Measurements from ENCODE around the gene MASP2.

Gene MASP2

GRCh38 chr1:11012260-11013159 is 34.5 kb downstream of the MASP2 start, which contains the start of gene TARDBP:
Gene TARDBP, plus strand, starts transcription at chr1:11012654. Its CDS starts 1,074 bp downstream, at chr1:11013728.
- Histone ChIP-seq H3K4me1 (ENCODE audit: control insufficient read depth in 1 of 2, insufficient read depth in 2 of 2, low read length in 2 of 2) (peaks cover 4 to 6% of the 10 kb centered on the region in 2 experiments), H4K8ac (ENCODE audit: low read depth, low read length) (peak within 1 kb of the TSS; percentile 99), H3K4me3 (ENCODE audit: low read depth, low read length) (peak within 1 kb of the TSS; percentile 100), H2BK120ac (ENCODE audit: insufficient read depth, low read length, poor library complexity) (peak within 1 kb of the TSS; percentile 77), H3K27ac (ENCODE audit: low read depth, low read length) (peak within 1 kb of the TSS; percentile 87), H3K4ac (ENCODE audit: low read depth, low read length) (peak within 1 kb of the TSS; percentile 98), H2BK5ac (ENCODE audit: low read depth, low read length, poor library complexity) (peak within 1 kb of the TSS; percentile 84), H3K23ac (ENCODE audit: low read length) (no peak within 1 kb of the TSS), H2AK5ac (ENCODE audit: low read length) (peak within 1 kb of the TSS; percentile 98), H3K4me2 (ENCODE audit: low read length) (peak within 1 kb of the TSS; percentile 99), H3K18ac (ENCODE audit: low read length) (peak within 1 kb of the TSS; percentile 99), H2BK12ac (ENCODE audit: low read length) (peak within 1 kb of the TSS; percentile 44), H2AFZ (ENCODE audit: insufficient read depth, low read length, poor library complexity) (peak within 1 kb of the TSS; percentile 99), H3K9ac (ENCODE audit: low read length) (peak within 1 kb of the TSS; percentile 100), H3K79me2 (ENCODE audit: control insufficient read depth, insufficient read depth, low read length, poor library complexity) (peaks cover 12% of the 10 kb centered on the region), H3K9me3 (ENCODE audit: insufficient read depth, low read depth, low read length) (no peaks in the 10 kb centered on the region), H4K12ac (ENCODE audit: low read depth, low read length) (peak within 1 kb of the TSS; percentile 99), H3K14ac (ENCODE audit: low read length) (peak within 1 kb of the TSS; percentile 99), H3K79me1 (ENCODE audit: low read length) (peaks cover 8% of the 10 kb centered on the region), H3K36me3 (ENCODE audit: control insufficient read depth in 1 of 2, insufficient read depth in 2 of 2, low read length in 2 of 2) (peaks cover 26 to 31% of the 10 kb centered on the region in 2 experiments), H3K27me3 (ENCODE audit: insufficient read depth, low read length) (no peaks in the 10 kb centered on the region), H4K91ac (ENCODE audit: low read depth, low read length) (peak within 1 kb of the TSS; percentile 93)
- DNase-seq: peak; percentile 80 to 94
- WGBS (ENCODE audit: extremely low coverage, insufficient coverage, insufficient read length): no CpG with 5 or more reads among the region's 94 CpGs

- Histone ChIP-seq H4K8ac (ENCODE audit: low read depth, low read length) (no peak overlapping the region), H3K9me3 (ENCODE audit: insufficient read depth, low read depth, low read length) (no peaks in the 10 kb centered on the region), H2BK5ac (ENCODE audit: low read depth, low read length, poor library complexity) (no peak overlapping the region), H3K27me3 (ENCODE audit: insufficient read depth, low read length) (no peaks in the 10 kb centered on the region), H2BK12ac (ENCODE audit: low read length) (no peak overlapping the region), H2BK120ac (ENCODE audit: insufficient read depth, low read length, poor library complexity) (no peak overlapping the region), H2AFZ (ENCODE audit: insufficient read depth, low read length, poor library complexity) (no peak overlapping the region), H3K4me1 (ENCODE audit: control insufficient read depth in 1 of 2, insufficient read depth in 2 of 2, low read length in 2 of 2) (no peaks in the 10 kb centered on the region), H3K27ac (ENCODE audit: low read depth, low read length) (no peak overlapping the region), H3K79me1 (ENCODE audit: low read length) (no peaks in the 10 kb centered on the region), H3K14ac (ENCODE audit: low read length) (no peak overlapping the region), H3K36me3 (ENCODE audit: control insufficient read depth in 1 of 2, insufficient read depth in 2 of 2, low read length in 2 of 2) (no peaks in the 10 kb centered on the region), H3K23ac (ENCODE audit: low read length) (no peak overlapping the region), H4K12ac (ENCODE audit: low read depth, low read length) (no peak overlapping the region), H3K18ac (ENCODE audit: low read length) (no peak overlapping the region), H3K9ac (ENCODE audit: low read length) (no peak overlapping the region), H4K91ac (ENCODE audit: low read depth, low read length) (no peak overlapping the region), H2AK5ac (ENCODE audit: low read length) (no peak overlapping the region), H3K4me3 (ENCODE audit: low read depth, low read length) (no peak overlapping the region), H3K4me2 (ENCODE audit: low read length) (no peak overlapping the region), H3K79me2 (ENCODE audit: control insufficient read depth, insufficient read depth, low read length, poor library complexity) (no peaks in the 10 kb centered on the region), H3K4ac (ENCODE audit: low read depth, low read length) (no peak overlapping the region)
- no CpG with 5 or more reads among the region's 1 CpG for WGBS (ENCODE audit: extremely low coverage, insufficient coverage, insufficient read length)
- no peak for DNase-seq
Measured at GRCh38 chr1:11000526-11000925, 46.5 kb downstream of the MASP2 start.

- no peak overlapping the region for H2AK5ac ChIP-seq (ENCODE audit: low read length)
Measured at GRCh38 chr1:10996100-10996499, 50.9 kb downstream of the MASP2 start.

GRCh38 chr1:10992864-10993263 is 54.2 kb downstream of the MASP2 start:
- DNase-seq: no peak
- H3K4me1 ChIP-seq (ENCODE audit: control insufficient read depth in 1 of 2, insufficient read depth in 2 of 2, low read length in 2 of 2): no peaks in the 10 kb centered on the region
- no peak overlapping the region for H3K18ac ChIP-seq (ENCODE audit: low read length)
- no peaks in the 10 kb centered on the region for H3K79me2 ChIP-seq (ENCODE audit: control insufficient read depth, insufficient read depth, low read length, poor library complexity)
- no peaks in the 10 kb centered on the region for H3K79me1 ChIP-seq (ENCODE audit: low read length)
- H3K9me3 ChIP-seq (ENCODE audit: insufficient read depth, low read depth, low read length): peaks cover 2% of the 10 kb centered on the region
- H3K36me3 ChIP-seq (ENCODE audit: control insufficient read depth in 1 of 2, insufficient read depth in 2 of 2, low read length in 2 of 2): no peaks in the 10 kb centered on the region
- H2BK12ac ChIP-seq (ENCODE audit: low read length): no peak overlapping the region
- no peak overlapping the region for H3K9ac ChIP-seq (ENCODE audit: low read length)
- no CpG with 5 or more reads among the region's 4 CpGs for WGBS (ENCODE audit: extremely low coverage, insufficient coverage, insufficient read length)
- H2AFZ ChIP-seq (ENCODE audit: insufficient read depth, low read length, poor library complexity): no peak overlapping the region
- H4K12ac ChIP-seq (ENCODE audit: low read depth, low read length): no peak overlapping the region
- H3K14ac ChIP-seq (ENCODE audit: low read length): no peak overlapping the region
- no peaks in the 10 kb centered on the region for H3K27me3 ChIP-seq (ENCODE audit: insufficient read depth, low read length)
- H3K27ac ChIP-seq (ENCODE audit: low read depth, low read length): no peak overlapping the region
- no peak overlapping the region for H4K91ac ChIP-seq (ENCODE audit: low read depth, low read length)
- no peak overlapping the region for H2BK5ac ChIP-seq (ENCODE audit: low read depth, low read length, poor library complexity)
- no peak overlapping the region for H3K4ac ChIP-seq (ENCODE audit: low read depth, low read length)
- no peak overlapping the region for H2AK5ac ChIP-seq (ENCODE audit: low read length)
- H2BK120ac ChIP-seq (ENCODE audit: insufficient read depth, low read length, poor library complexity): no peak overlapping the region
- no peak overlapping the region for H4K8ac ChIP-seq (ENCODE audit: low read depth, low read length)
- no peak overlapping the region for H3K4me3 ChIP-seq (ENCODE audit: low read depth, low read length)
- H3K4me2 ChIP-seq (ENCODE audit: low read length): no peak overlapping the region
- no peak overlapping the region for H3K23ac ChIP-seq (ENCODE audit: low read length)

More at GRCh38 chr1:10996100-10996499, 50.9 kb downstream of the MASP2 start:
- Histone ChIP-seq H3K18ac (ENCODE audit: low read length) (no peak overlapping the region), H4K91ac (ENCODE audit: low read depth, low read length) (no peak overlapping the region), H3K4me3 (ENCODE audit: low read depth, low read length) (no peak overlapping the region), H2BK5ac (ENCODE audit: low read depth, low read length, poor library complexity) (no peak overlapping the region), H2BK120ac (ENCODE audit: insufficient read depth, low read length, poor library complexity) (no peak overlapping the region), H3K9ac (ENCODE audit: low read length) (no peak overlapping the region), H3K14ac (ENCODE audit: low read length) (no peak overlapping the region), H2BK12ac (ENCODE audit: low read length) (no peak overlapping the region), H3K23ac (ENCODE audit: low read length) (no peak overlapping the region), H4K12ac (ENCODE audit: low read depth, low read length) (no peak overlapping the region), H3K4me2 (ENCODE audit: low read length) (no peak overlapping the region), H3K9me3 (ENCODE audit: insufficient read depth, low read depth, low read length) (peaks cover 2% of the 10 kb centered on the region), H3K4me1 (ENCODE audit: control insufficient read depth in 1 of 2, insufficient read depth in 2 of 2, low read length in 2 of 2) (no peaks in the 10 kb centered on the region), H2AFZ (ENCODE audit: insufficient read depth, low read length, poor library complexity) (no peak overlapping the region), H3K36me3 (ENCODE audit: control insufficient read depth in 1 of 2, insufficient read depth in 2 of 2, low read length in 2 of 2) (no peaks in the 10 kb centered on the region), H3K79me1 (ENCODE audit: low read length) (no peaks in the 10 kb centered on the region), H3K27ac (ENCODE audit: low read depth, low read length) (no peak overlapping the region), H3K27me3 (ENCODE audit: insufficient read depth, low read length) (no peaks in the 10 kb centered on the region), H3K79me2 (ENCODE audit: control insufficient read depth, insufficient read depth, low read length, poor library complexity) (no peaks in the 10 kb centered on the region), H4K8ac (ENCODE audit: low read depth, low read length) (no peak overlapping the region), H3K4ac (ENCODE audit: low read depth, low read length) (no peak overlapping the region)
- no CpG with 5 or more reads among the region's 3 CpGs for WGBS (ENCODE audit: extremely low coverage, insufficient coverage, insufficient read length)
- no peak for DNase-seq
